H1 (cell line): Measurements from ENCODE around the gene TMEM185A. TPM values are rescaled to one million over a fixed set of nuclear protein-coding genes. Genes with fewer than 3 reads are reported as not detected.

ENCODE experiments used
- CTCF ChIA-PET: fragments of 300-600 bp; sonication (Branson Sonifier 250); formaldehyde crosslinking; loops from one replicate; lab custom pipeline; 2021; ENCODE audit not compliant: partially characterized antibody; lab: Charles Lee
- POLR2A ChIA-PET: fragments of 300-600 bp; sonication (Branson Sonifier 250); formaldehyde crosslinking; loops from one replicate; lab custom pipeline; 2021; ENCODE audit warnings: inconsistent platforms; ENCODE audit not compliant: partially characterized antibody; lab: Charles Lee
- DNase-seq, 2 experiments: peaks; one replicate each; pipeline versions ENCODE4 v3.0.0 to v3.0.0-alpha.2; 2010 to 2022; ENCODE audit warnings: low spot score in 2 of 2, low read depth in 1 of 2, mixed read lengths in 1 of 2
- FAIRE-seq: peaks from 2 replicates; lab custom pipeline; 2011; peaks lifted over from hg19 to GRCh38; lab: Jason Lieb, UNC
- H2AFZ ChIP-seq: 2 replicates; pipeline ENCODE4 v1.8.1; 2012; ENCODE audit warnings: low read length, inconsistent platforms
- H2AK5ac ChIP-seq: 2 replicates; pipeline ENCODE4 v1.6.1; 2013; ENCODE audit warnings: low read depth, low read length
- H2BK120ac ChIP-seq: replicated peaks from 2 replicates; pipeline ENCODE3; 2013; ENCODE audit warnings: low read depth, low read length, inconsistent platforms
- H2BK12ac ChIP-seq: 2 replicates; pipeline ENCODE4 v1.6.1; 2013; ENCODE audit warnings: low read depth, low read length
- H2BK15ac ChIP-seq: 2 replicates; pipeline ENCODE4 v1.6.1; 2013; ENCODE audit warnings: low read length
- H2BK20ac ChIP-seq: 2 replicates; pipeline ENCODE4 v1.6.1; 2013; ENCODE audit warnings: low read length
- H2BK5ac ChIP-seq: 2 replicates; pipeline ENCODE4 v1.6.1; 2013; ENCODE audit warnings: low read depth, low read length
- H3K14ac ChIP-seq: 2 replicates; pipeline ENCODE4 v1.6.1; 2013; ENCODE audit warnings: inconsistent platforms; ENCODE audit not compliant: insufficient read length
- H3K18ac ChIP-seq: 2 replicates; pipeline ENCODE4 v1.6.1; 2013; ENCODE audit warnings: low read length; ENCODE audit errors: extremely low read depth
- H3K23ac ChIP-seq: 2 replicates; pipeline ENCODE4 v1.6.1; 2013; ENCODE audit warnings: inconsistent platforms; ENCODE audit not compliant: insufficient read length
- H3K23me2 ChIP-seq: 2 replicates; pipeline ENCODE4 v1.6.1; 2013; ENCODE audit warnings: low read depth, low read length
- H3K27ac ChIP-seq: 2 replicates; pipeline ENCODE4 v1.6.1; 2011; ENCODE audit warnings: low read depth, low read length, inconsistent platforms
- H3K27me3 ChIP-seq, 4 experiments: replicated peaks in 1 of 4; 1 replicate in 1 of 4; 2 replicates in 3 of 4; pipeline versions ENCODE4 v1.6.1 to v1.8.1; 2011 to 2013; ENCODE audit warnings: low read length in 3 of 4, mild to moderate bottlenecking in 3 of 4, inconsistent platforms in 2 of 4, mixed read lengths in 2 of 4, moderate library complexity in 1 of 4; ENCODE audit not compliant: control insufficient read depth in 3 of 4, insufficient read depth in 3 of 4; ENCODE audit errors: extremely low read depth in 1 of 4
- H3K36me3 ChIP-seq, 4 experiments: 2 replicates each; pipeline versions ENCODE4 v1.6.1 to v1.8.1; 2011 to 2013; ENCODE audit warnings: mild to moderate bottlenecking in 4 of 4, low read length in 3 of 4, moderate library complexity in 2 of 4, control low read depth in 1 of 4, inconsistent platforms in 1 of 4; ENCODE audit not compliant: insufficient read depth in 4 of 4, control insufficient read depth in 2 of 4
- H3K4ac ChIP-seq: replicated peaks from 2 replicates; pipeline ENCODE3; 2013; ENCODE audit warnings: low read length, low read depth, mixed read lengths, inconsistent platforms; ENCODE audit not compliant: insufficient read length
- H3K4me1 ChIP-seq, 4 experiments: replicated peaks in 1 of 4; 1 replicate in 1 of 4; 2 replicates in 3 of 4; pipeline versions ENCODE4 v1.6.1 to v1.8.1; 2011 to 2013; ENCODE audit warnings: low read length in 3 of 4, inconsistent platforms in 2 of 4, mixed read lengths in 1 of 4; ENCODE audit not compliant: insufficient read depth in 4 of 4, control insufficient read depth in 3 of 4
- H3K4me2 ChIP-seq, 2 experiments: 2 replicates each; pipeline versions ENCODE4 v1.6.1 to v1.8.1; 2011 to 2013; ENCODE audit warnings: low read depth in 2 of 2, low read length in 2 of 2, control low read depth in 1 of 2, inconsistent platforms in 1 of 2, mild to moderate bottlenecking in 1 of 2; ENCODE audit not compliant: insufficient read depth in 1 of 2
- H3K4me3 ChIP-seq, 4 experiments: fragments of 200-600, 300-600 bp in 1 of 4; sonication (generic), shearing (Covaris generic), sonication (Bioruptor Twin) in 1 of 4; 2 replicates each; pipeline versions ENCODE4 v1.5.1 to v1.8.1; 2011 to 2016; ENCODE audit warnings: low read length in 4 of 4, low read depth in 3 of 4, control low read depth in 2 of 4, inconsistent platforms in 2 of 4, mild to moderate bottlenecking in 2 of 4, mixed read lengths in 1 of 4, moderate library complexity in 1 of 4; ENCODE audit not compliant: insufficient read depth in 2 of 4; ENCODE audit errors: extremely low read depth in 1 of 4
- H3K56ac ChIP-seq: replicated peaks from 2 replicates; pipeline ENCODE3; 2013; ENCODE audit warnings: low read depth, mild to moderate bottlenecking, mixed read lengths, low read length, inconsistent platforms; ENCODE audit not compliant: insufficient read length
- H3K79me1 ChIP-seq: 2 replicates; pipeline ENCODE4 v1.6.1; 2013; ENCODE audit warnings: low read depth, low read length, control low read depth
- H3K79me2 ChIP-seq, 2 experiments: 2 replicates each; pipeline versions ENCODE4 v1.6.1 to v1.8.1; 2012 to 2013; ENCODE audit warnings: low read length in 2 of 2, mild to moderate bottlenecking in 2 of 2, inconsistent platforms in 1 of 2; ENCODE audit not compliant: insufficient read depth in 2 of 2, control insufficient read depth in 1 of 2
- H3K9ac ChIP-seq, 4 experiments: replicated peaks in 1 of 4; 1 replicate in 1 of 4; 2 replicates in 3 of 4; pipeline versions ENCODE4 v1.6.1 to v1.8.1; 2011 to 2013; ENCODE audit warnings: low read depth in 3 of 4, low read length in 3 of 4, control low read depth in 2 of 4, mild to moderate bottlenecking in 2 of 4, moderate library complexity in 2 of 4, inconsistent platforms in 1 of 4; ENCODE audit errors: extremely low read depth in 1 of 4
- H3K9me3 ChIP-seq, 2 experiments: 2 replicates each; pipeline versions ENCODE4 v1.6.1 to v1.8.1; 2012 to 2013; ENCODE audit warnings: mild to moderate bottlenecking in 2 of 2, moderate library complexity in 2 of 2, control low read depth in 1 of 2, inconsistent platforms in 1 of 2, low read depth in 1 of 2, low read length in 1 of 2, mixed read lengths in 1 of 2; ENCODE audit not compliant: insufficient read depth in 2 of 2
- H4K20me1 ChIP-seq, 2 experiments: replicated peaks in 1 of 2; 2 replicates each; pipeline versions ENCODE3 to v1.8.1; 2011 to 2013; ENCODE audit warnings: inconsistent platforms in 2 of 2, low read length in 2 of 2, mild to moderate bottlenecking in 1 of 2; ENCODE audit not compliant: insufficient read depth in 2 of 2, control insufficient read depth in 1 of 2
- H4K5ac ChIP-seq: 2 replicates; pipeline ENCODE4 v1.6.1; 2013; ENCODE audit warnings: low read length, low read depth, mixed read lengths, inconsistent platforms; ENCODE audit not compliant: insufficient read length
- H4K8ac ChIP-seq: 2 replicates; pipeline ENCODE4 v1.8.0; 2013; ENCODE audit warnings: mild to moderate bottlenecking, moderate library complexity, low read length, inconsistent platforms; ENCODE audit not compliant: insufficient read depth; ENCODE audit errors: extremely low read depth
- H4K91ac ChIP-seq: replicated peaks from 2 replicates; pipeline ENCODE3; 2013; ENCODE audit warnings: low read length, mixed read lengths, inconsistent platforms; ENCODE audit not compliant: insufficient read length
- KDM4A ChIP-seq: IDR thresholded peaks from one replicate; pipeline ENCODE4 v1.7.1; 2012; ENCODE audit warnings: low read depth, mild to moderate bottlenecking, moderate library complexity, low read length, inconsistent platforms; ENCODE audit not compliant: severe bottlenecking
- WGBS, 2 experiments: shearing (Covaris generic) in 1 of 2; methylation state at CpG; one replicate each; pipeline versions ENCODE4 v1.1.6 to v1.1.7; 2013 to 2015; ENCODE audit warnings: low lambda C conversion rate in 2 of 2, mixed read lengths in 2 of 2, inconsistent platforms in 1 of 2, low coverage in 1 of 2, missing lambda C conversion rate in 1 of 2; ENCODE audit not compliant: insufficient replicate concordance in 2 of 2, insufficient coverage in 1 of 2, insufficient read length in 1 of 2; ENCODE audit errors: extremely low coverage in 1 of 2, missing lambda C conversion rate in 1 of 2; 5-methylcytosine and 5-hydroxymethylcytosine counted together
- polyA plus RNA-seq, 7 experiments: library from polyadenylated mRNA; depleted of rRNA in 3 of 7; stranded (reverse) in 5 of 7; unstranded in 2 of 7; fragments of >200 nt in 5 of 7; fragments of 200-250 nt in 2 of 7; gene quantifications; 1 replicate in 5 of 7; 2 replicates in 1 of 7; 4 replicates in 1 of 7; pipeline versions ENCODE4 v1.2.1 to v1.2.3, GENCODE V29; 2011 to 2013; ENCODE audit warnings: missing spikeins in 2 of 7, mixed read lengths in 2 of 7
- total RNA-seq: library from RNA; stranded (reverse); fragmentation: NEBNext Ultra II Directional; extraction: Animal tissue kit (Norgen Biotek cat#: 25700); gene quantifications from 2 replicates; pipeline ENCODE4 v1.2.1, GENCODE V29; 2021

TMEM185A gene
- total and polyA plus RNA-seq, 2 of the 8 experiments (the other 6 are each of a cell fraction or from before 2014, with no cell fraction given) = 15.0 to 26.5 TPM

GRCh38 chrX:149650162-149650561 lies 18.6 kb upstream of the TMEM185A start:
- 100% methylated on average over 4 of the region's 5 CpGs; no CpG with 5 or more reads in 1 of the 2 experiments for WGBS, 2 experiments
- ChIA-PET POLR2A (no interaction called here), CTCF (interaction anchor here (0.7 kb wide), 1 partner anchor 204 kb away, joined by 3 read pairs; no protein-coding TSS in a partner anchor)
- no peaks in the 10 kb centered on the region for H3K27me3 ChIP-seq
- H2BK12ac ChIP-seq = no peak overlapping the region
- H2BK120ac ChIP-seq = no peak overlapping the region
- H2AK5ac ChIP-seq = no peak overlapping the region
- no peak overlapping the region for H3K56ac ChIP-seq
- TF ChIP-seq KDM4A = no peak
- no peak overlapping the region for H4K8ac ChIP-seq
- H3K14ac ChIP-seq = no peak overlapping the region
- H3K4me3 ChIP-seq = no peak overlapping the region
- H4K20me1 ChIP-seq = no peaks in the 10 kb centered on the region
- no peak overlapping the region for H3K18ac ChIP-seq
- FAIRE-seq = no peak
- H3K9ac ChIP-seq = no peak overlapping the region
- H3K4ac ChIP-seq = no peak overlapping the region
- no peaks in the 10 kb centered on the region for H3K4me1 ChIP-seq
- H3K9me3 ChIP-seq = no peaks in the 10 kb centered on the region
- H4K5ac ChIP-seq = no peak overlapping the region
- H3K27ac ChIP-seq = no peak overlapping the region
- no peaks in the 10 kb centered on the region for H3K23me2 ChIP-seq
- H3K36me3 ChIP-seq = no peaks in the 10 kb centered on the region
- no peaks in the 10 kb centered on the region for H3K79me2 ChIP-seq
- H2BK20ac ChIP-seq = no peak overlapping the region
- no peak overlapping the region for H2BK5ac ChIP-seq
- no peak overlapping the region for H2BK15ac ChIP-seq
- no peak overlapping the region for H3K4me2 ChIP-seq
- DNase-seq = no peak
- no peak overlapping the region for H2AFZ ChIP-seq
- H3K79me1 ChIP-seq = no peaks in the 10 kb centered on the region
- no peak overlapping the region for H4K91ac ChIP-seq
- H3K23ac ChIP-seq = no peak overlapping the region
